ENCODE measurements around the gene INTS7. TPM values are rescaled to one million over a fixed set of nuclear protein-coding genes. Genes with fewer than 3 reads are reported as not detected.

Gene INTS7
- polyA plus RNA-seq, 1 of the 3 experiments (the other 2 are of a cell fraction) = 8.7 TPM

DNA sequence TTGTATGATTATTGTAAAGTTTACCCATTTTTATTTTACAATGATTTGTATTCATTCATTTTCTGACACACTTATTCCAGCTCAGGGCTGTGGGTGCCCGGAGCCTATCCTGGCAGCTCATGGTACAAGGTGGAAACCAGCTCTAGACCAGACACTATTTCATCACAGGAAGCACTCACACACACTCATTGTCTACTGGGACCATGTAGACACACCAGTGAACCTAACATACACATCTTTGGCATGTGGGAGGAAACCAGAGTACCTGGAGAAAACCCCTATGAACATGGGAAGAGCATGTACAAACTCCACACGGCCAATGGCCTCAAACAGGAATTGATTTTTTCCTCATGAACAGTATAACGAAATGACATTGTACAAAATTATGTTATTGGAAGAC is 2.5 kb upstream of the INTS7 start (continued):
- TF ChIP-seq TEAD4 (IDR thresholded peaks at IDR 0.05; ENCODE audit: borderline replicate concordance, insufficient read depth) = no peak
- TF ChIP-seq POLR2AphosphoS5 (IDR thresholded peaks at IDR 0.05; ENCODE audit: low read depth, low read length) = no peak

DNA sequence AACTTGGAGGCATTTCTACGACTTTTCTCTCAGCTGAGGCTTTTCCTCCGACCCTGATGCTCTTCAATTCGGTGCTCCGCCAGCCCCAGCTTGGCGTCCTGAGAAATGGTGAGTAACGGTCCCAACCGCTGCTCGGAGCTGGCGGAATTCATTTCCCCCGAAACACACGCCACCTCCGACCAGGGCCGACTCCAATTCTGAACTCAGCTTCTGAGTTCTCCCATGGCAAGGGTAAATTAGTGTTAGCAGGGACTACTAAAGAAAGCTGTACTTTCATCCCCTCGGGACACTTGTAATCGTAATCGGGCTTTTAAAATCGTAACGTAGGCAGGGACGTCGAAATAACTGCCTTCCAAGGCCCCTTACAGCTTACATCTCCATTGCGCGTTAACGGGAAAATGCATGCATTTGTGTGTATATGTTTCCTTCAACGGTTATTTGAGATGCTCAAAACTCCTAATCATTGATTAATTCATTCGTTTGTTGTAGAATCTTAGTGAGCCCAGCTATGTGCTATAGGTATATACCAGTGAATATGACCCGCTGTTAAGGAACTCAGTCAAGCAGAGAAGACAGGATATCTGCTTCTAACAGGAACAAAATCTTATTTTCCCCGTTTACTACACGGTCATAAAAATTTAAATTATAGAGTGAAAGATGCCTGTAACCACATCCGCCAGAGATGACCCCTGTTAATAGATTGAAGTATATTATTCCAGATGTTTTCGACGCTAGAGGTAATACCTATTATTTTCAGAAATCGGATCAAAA is 663 bp upstream of the INTS7 start:
- peak overlapping the region; percentile 93 for H2AFZ ChIP-seq (ENCODE audit: low read depth)
- no peaks in the 10 kb centered on the region for H3K9me3 ChIP-seq
- peak overlapping the region; percentile 86 for H3K4me2 ChIP-seq
- no peaks in the 10 kb centered on the region; the same call in 1 of the 2 replicates for H4K20me1 ChIP-seq (ENCODE audit: insufficient read depth)
- 1% methylated on average over 32 of the region's 32 CpGs for WGBS (ENCODE audit: low lambda C conversion rate)
- CTCF ChIA-PET = interaction anchor here (0.6 to 4.9 kb wide), 48 partner anchors 7 to 422 kb away, joined by 3 to 85 read pairs (median 5); partner anchors contain the start of genes NEK2 and PPP2R5A
- TF ChIP-seq MXI1 (IDR thresholded peaks at IDR 0.05; ENCODE audit: low read depth, low read length) = peak; percentile 78
- no peak for TF ChIP-seq TEAD4 (IDR thresholded peaks at IDR 0.05; ENCODE audit: borderline replicate concordance, insufficient read depth)
- H3K79me2 ChIP-seq (ENCODE audit: insufficient read depth) = peaks cover 90% of the 10 kb centered on the region
- POLR2A ChIA-PET = interaction anchor here (0.6 to 1.6 kb wide), 9 partner anchors 9 to 572 kb away, joined by 3 to 5 read pairs (median 3); partner anchors contain the start of genes ATF3 and NEK2
- peaks cover 13 to 24% of the 10 kb centered on the region in 2 experiments; a peak in 3 of 4 replicates for H3K4me1 ChIP-seq (ENCODE audit: control insufficient read depth in 1 of 2, insufficient read depth in 2 of 2, low read depth in 1 of 2, low read length in 1 of 2)
- no peaks in the 10 kb centered on the region for H3K27me3 ChIP-seq (ENCODE audit: insufficient read depth)
- peak overlapping the region; percentile 81 to 83 for H3K27ac ChIP-seq (ENCODE audit: low read depth in 2 of 2, low read length in 1 of 2)
- no peaks in the 10 kb centered on the region for H3K9me2 ChIP-seq
- peaks cover 18% of the 10 kb centered on the region for H3F3A ChIP-seq (replicated peaks; ENCODE audit: insufficient read depth)
- H3K36me3 ChIP-seq (replicated peaks in 1 of 2; ENCODE audit: control insufficient read depth in 1 of 2, insufficient read depth in 2 of 2, low read length in 1 of 2) = peaks cover 0 to 12% of the 10 kb centered on the region in 2 experiments
- peak overlapping the region; percentile 89 to 99 for H3K4me3 ChIP-seq (ENCODE audit: low read depth in 2 of 2, low read length in 1 of 2)
- H3K9ac ChIP-seq = peak overlapping the region; percentile 87
- no peak for DNase-seq

DNA sequence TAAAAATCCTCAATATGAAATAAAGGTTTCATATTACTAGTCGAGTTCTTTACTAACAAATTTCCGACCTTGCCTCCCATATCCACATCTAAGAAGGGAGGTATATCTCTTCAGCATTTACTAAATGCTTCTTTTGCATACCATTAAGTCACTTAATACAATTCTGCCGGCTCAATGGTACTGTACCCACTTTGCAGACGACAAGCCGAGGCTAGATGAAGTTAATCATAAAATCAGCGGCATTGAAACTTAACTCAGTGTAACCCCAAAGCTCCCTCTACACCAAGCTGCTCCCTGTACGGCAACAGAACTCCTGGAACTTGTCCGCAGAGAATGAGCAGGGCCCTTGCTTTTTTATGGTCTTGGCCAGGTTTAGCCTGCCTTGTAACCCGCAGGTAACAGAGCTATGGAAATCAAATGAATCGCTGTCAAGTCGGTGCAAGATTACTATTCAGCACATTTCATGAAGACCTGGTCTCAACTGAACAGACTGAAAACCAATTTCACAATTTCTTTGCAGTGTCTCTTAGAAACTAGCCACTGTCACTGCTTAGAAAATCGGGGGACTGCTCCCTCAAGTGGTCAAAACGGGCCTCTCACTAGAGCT is 738 bp downstream of the INTS7 start:
- peaks cover 32% of the 10 kb centered on the region for H3F3A ChIP-seq (replicated peaks; ENCODE audit: insufficient read depth)
- no peaks in the 10 kb centered on the region for H3K9me3 ChIP-seq
- H3K4me2 ChIP-seq = peak overlapping the region; percentile 81
- peak overlapping the region; percentile 61; the same call in 1 of the 2 replicates for H2AFZ ChIP-seq (ENCODE audit: low read depth)
- peaks cover 2% of the 10 kb centered on the region; the same call in 1 of the 2 replicates for H4K20me1 ChIP-seq (ENCODE audit: insufficient read depth)
- CTCF ChIA-PET = interaction anchor here (0.5 to 4.9 kb wide), 65 partner anchors 9 to 442 kb away, joined by 3 to 85 read pairs (median 4); partner anchors contain the start of genes NEK2 and PPP2R5A
- WGBS (ENCODE audit: low lambda C conversion rate) = 4% methylated on average over 13 of the region's 13 CpGs
- peak overlapping the region; percentile 65 for H3K9ac ChIP-seq
- no peaks in the 10 kb centered on the region for H3K9me2 ChIP-seq
- H3K79me2 ChIP-seq (ENCODE audit: insufficient read depth) = peaks cover 82% of the 10 kb centered on the region
- TF ChIP-seq SMC3 (IDR thresholded peaks at IDR 0.05; ENCODE audit: low read depth, low read length) = peak; percentile 75
- peak; percentile 79 for TF ChIP-seq RAD21 (IDR thresholded peaks at IDR 0.05; ENCODE audit: low read length)
- no peak for TF ChIP-seq EP300 (IDR thresholded peaks at IDR 0.05; ENCODE audit: borderline replicate concordance in 1 of 2, low read depth in 1 of 2, low read length in 1 of 2)
- no peak for TF ChIP-seq JUND (IDR thresholded peaks at IDR 0.05)
- TF ChIP-seq, protein P1, sequence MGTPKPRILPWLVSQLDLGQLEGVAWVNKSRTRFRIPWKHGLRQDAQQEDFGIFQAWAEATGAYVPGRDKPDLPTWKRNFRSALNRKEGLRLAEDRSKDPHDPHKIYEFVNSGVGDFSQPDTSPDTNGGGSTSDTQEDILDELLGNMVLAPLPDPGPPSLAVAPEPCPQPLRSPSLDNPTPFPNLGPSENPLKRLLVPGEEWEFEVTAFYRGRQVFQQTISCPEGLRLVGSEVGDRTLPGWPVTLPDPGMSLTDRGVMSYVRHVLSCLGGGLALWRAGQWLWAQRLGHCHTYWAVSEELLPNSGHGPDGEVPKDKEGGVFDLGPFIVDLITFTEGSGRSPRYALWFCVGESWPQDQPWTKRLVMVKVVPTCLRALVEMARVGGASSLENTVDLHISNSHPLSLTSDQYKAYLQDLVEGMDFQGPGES (IDR thresholded peaks at IDR 0.05; ENCODE audit: low read depth, low read length) = no peak
- peak; percentile 50 for TF ChIP-seq CHD2 (IDR thresholded peaks at IDR 0.05; ENCODE audit: low read length, partially characterized antibody)
- TF ChIP-seq RCOR1 (IDR thresholded peaks at IDR 0.05; ENCODE audit: low read length) = no peak
- TF ChIP-seq YY1 (IDR thresholded peaks at IDR 0.05; ENCODE audit: low read depth) = no peak
- TF ChIP-seq, protein P2, sequence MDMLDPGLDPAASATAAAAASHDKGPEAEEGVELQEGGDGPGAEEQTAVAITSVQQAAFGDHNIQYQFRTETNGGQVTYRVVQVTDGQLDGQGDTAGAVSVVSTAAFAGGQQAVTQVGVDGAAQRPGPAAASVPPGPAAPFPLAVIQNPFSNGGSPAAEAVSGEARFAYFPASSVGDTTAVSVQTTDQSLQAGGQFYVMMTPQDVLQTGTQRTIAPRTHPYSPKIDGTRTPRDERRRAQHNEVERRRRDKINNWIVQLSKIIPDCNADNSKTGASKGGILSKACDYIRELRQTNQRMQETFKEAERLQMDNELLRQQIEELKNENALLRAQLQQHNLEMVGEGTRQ (IDR thresholded peaks at IDR 0.05; ENCODE audit: borderline replicate concordance, low read depth, low read length) = no peak
- no peak for TF ChIP-seq SIN3A (IDR thresholded peaks at IDR 0.05; ENCODE audit: borderline replicate concordance, low read depth, low read length)
- TF ChIP-seq, protein P3, sequence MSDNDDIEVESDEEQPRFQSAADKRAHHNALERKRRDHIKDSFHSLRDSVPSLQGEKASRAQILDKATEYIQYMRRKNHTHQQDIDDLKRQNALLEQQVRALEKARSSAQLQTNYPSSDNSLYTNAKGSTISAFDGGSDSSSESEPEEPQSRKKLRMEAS (IDR thresholded peaks at IDR 0.05; ENCODE audit: low read depth) = no peak
- TF ChIP-seq FOXM1 (IDR thresholded peaks at IDR 0.05; ENCODE audit: low read depth) = no peak
- no peak for TF ChIP-seq GATA2 (CRISPR knock-in tag; IDR thresholded peaks at IDR 0.05)
- H3K4me3 ChIP-seq (ENCODE audit: low read depth in 2 of 2, low read length in 1 of 2) = peak overlapping the region; percentile 89 to 99
- H3K27me3 ChIP-seq (ENCODE audit: insufficient read depth) = no peaks in the 10 kb centered on the region
- DNase-seq = no peak
- H3K27ac ChIP-seq (ENCODE audit: low read depth in 2 of 2, low read length in 1 of 2) = peak overlapping the region; percentile 67 to 81
- POLR2A ChIA-PET = interaction anchor here (1.0 to 1.6 kb wide), 6 partner anchors 10 to 423 kb away, joined by 3 to 5 read pairs (median 4); partner anchors contain the start of gene NEK2
- H3K36me3 ChIP-seq (replicated peaks in 1 of 2; ENCODE audit: control insufficient read depth in 1 of 2, insufficient read depth in 2 of 2, low read length in 1 of 2) = peaks cover 0 to 10% of the 10 kb centered on the region in 2 experiments
- H3K4me1 ChIP-seq (ENCODE audit: control insufficient read depth in 1 of 2, insufficient read depth in 2 of 2, low read depth in 1 of 2, low read length in 1 of 2) = peaks cover 22 to 23% of the 10 kb centered on the region in 2 experiments; a peak in 3 of 4 replicates
